HepG2 (cell line): ENCODE measurements around the gene TMED9. TPM values are rescaled to one million over a fixed set of nuclear protein-coding genes. Genes with fewer than 3 reads are reported as not detected.

ENCODE experiments used
- BATF2 ChIP-seq: sonication (generic); formaldehyde crosslinking; IDR thresholded peaks from 2 replicates; pipeline ENCODE4 v1.8.0; 2022; ENCODE audit warnings: mild to moderate bottlenecking, missing genetic modification reagents, moderate library complexity
- CEBPB ChIP-seq: IDR thresholded peaks from 2 replicates; pipeline ENCODE4 v1.6.1; 2011; ENCODE audit warnings: low read depth, low read length, improper control_type of control experiment, borderline replicate concordance
- CREM ChIP-seq, 2 experiments: sonication (generic) in 1 of 2; formaldehyde crosslinking in 1 of 2; IDR thresholded peaks; 2 replicates each; pipeline versions ENCODE4 v1.4.0 to v1.6.1; 2016 to 2020; ENCODE audit warnings: antibody characterized with exemption in 1 of 2, mild to moderate bottlenecking in 1 of 2, missing genetic modification reagents in 1 of 2
- FOXP4 ChIP-seq: sonication (generic); formaldehyde crosslinking; IDR thresholded peaks from 2 replicates; pipeline ENCODE4 v1.4.0; 2020; ENCODE audit warnings: missing genetic modification reagents
- HMG20B ChIP-seq: conservative IDR thresholded peaks from 2 replicates; pipeline ENCODE4 v1.6.1; 2016; ENCODE audit warnings: missing genetic modification reagents, missing compliant biosample characterization
- KDM6A ChIP-seq: IDR thresholded peaks from 2 replicates; pipeline ENCODE4 v1.6.1; 2016; ENCODE audit warnings: low read depth
- MAF1 ChIP-seq: sonication (generic); formaldehyde crosslinking; IDR thresholded peaks from 2 replicates; pipeline ENCODE4 v1.5.0; 2020; ENCODE audit warnings: missing genetic modification reagents, borderline replicate concordance
- MED8 ChIP-seq: sonication (generic); formaldehyde crosslinking; IDR thresholded peaks from 2 replicates; pipeline ENCODE4 v1.8.1; 2023; ENCODE audit warnings: mild to moderate bottlenecking, missing genetic modification reagents; ENCODE audit not compliant: insufficient replicate concordance
- NFATC3 ChIP-seq: sonication (generic); formaldehyde crosslinking; IDR thresholded peaks from 2 replicates; pipeline ENCODE4 v1.5.1; 2020; ENCODE audit warnings: mild to moderate bottlenecking, missing genetic modification reagents
- PBX2 ChIP-seq: IDR thresholded peaks from 2 replicates; pipeline ENCODE4 v1.6.1; 2016; ENCODE audit warnings: control low read depth
- RXRA ChIP-seq: sonication (generic); formaldehyde crosslinking; IDR thresholded peaks from 2 replicates; pipeline ENCODE4 v1.5.1; 2020; ENCODE audit warnings: missing genetic modification reagents
- TBL1XR1 ChIP-seq: fragments of 150-350 bp; IDR thresholded peaks from 2 replicates; pipeline ENCODE4 v1.6.1; 2014; ENCODE audit warnings: borderline replicate concordance, low read length; ENCODE audit not compliant: partially characterized antibody
- TBX2 ChIP-seq: sonication (generic); formaldehyde crosslinking; IDR thresholded peaks from 2 replicates; pipeline ENCODE4 v1.5.0; 2020; ENCODE audit warnings: missing genetic modification reagents, mild to moderate bottlenecking, borderline replicate concordance
- ZBTB37 ChIP-seq: sonication (generic); formaldehyde crosslinking; IDR thresholded peaks from 2 replicates; pipeline ENCODE4 v1.4.0; 2020; ENCODE audit warnings: mild to moderate bottlenecking, missing genetic modification reagents
- ZBTB7A ChIP-seq: sonication (generic); formaldehyde crosslinking; IDR thresholded peaks from 2 replicates; pipeline ENCODE4 v1.8.0; 2022; ENCODE audit warnings: mild to moderate bottlenecking, missing genetic modification reagents
- ZNF331 ChIP-seq: sonication (generic); formaldehyde crosslinking; IDR thresholded peaks from 2 replicates; pipeline ENCODE4 v1.4.0; 2020; ENCODE audit warnings: missing genetic modification reagents
- ZNF547 ChIP-seq: sonication (generic); formaldehyde crosslinking; IDR thresholded peaks from 2 replicates; pipeline ENCODE4 v1.5.1; 2020; ENCODE audit warnings: mild to moderate bottlenecking, missing genetic modification reagents
- ZNF619 ChIP-seq: sonication (generic); formaldehyde crosslinking; IDR thresholded peaks from 2 replicates; pipeline ENCODE4 v1.4.0; 2020; ENCODE audit warnings: mild to moderate bottlenecking, missing genetic modification reagents
- ZNF737 ChIP-seq: sonication (generic); formaldehyde crosslinking; IDR thresholded peaks from 2 replicates; pipeline ENCODE4 v1.5.0; 2020; ENCODE audit warnings: missing genetic modification reagents, mild to moderate bottlenecking, borderline replicate concordance
- ZNF800 ChIP-seq: sonication (generic); formaldehyde crosslinking; IDR thresholded peaks from 2 replicates; pipeline ENCODE4 v1.4.0; 2020; ENCODE audit warnings: missing genetic modification reagents
- polyA plus RNA-seq, 8 experiments: library from polyadenylated mRNA; depleted of rRNA in 3 of 8; stranded (reverse) in 7 of 8; unstranded in 1 of 8; fragments of >200 nt; fragmentation: Illumina TruSeq in 4 of 8; extraction: Trizol in 4 of 8; gene quantifications; 2 replicates each; pipeline versions ENCODE4 v1.2.1 to v1.2.3, GENCODE V29; 2011 to 2016; ENCODE audit warnings: low read depth in 4 of 8, missing spikeins in 1 of 8, mixed read lengths in 1 of 8; ENCODE audit not compliant: insufficient read depth in 1 of 8
- total RNA-seq, 5 experiments: library from RNA; depleted of rRNA; stranded (reverse); fragments of >200 nt; fragmentation: Illumina TruSeq; extraction: Trizol; gene quantifications; 2 replicates each; pipeline ENCODE4 v1.2.3, GENCODE V29; 2016; ENCODE audit warnings: low read depth in 1 of 5

TMED9 gene
- total and polyA plus RNA-seq, 2 of the 13 experiments (the other 11 are each of a cell fraction or from before 2014, with no cell fraction given) = 161 to 350 TPM

GRCh38 chr5:177588413-177588909 is 3.5 kb upstream of the TMED9 start (continued):
- TF ChIP-seq ZNF800 (CRISPR knock-in tag) = no peak
- no peak for TF ChIP-seq CEBPB
- TF ChIP-seq BATF2 (CRISPR knock-in tag) = no peak
- peak; percentile 33; the same call in 1 of the 2 replicates for TF ChIP-seq RXRA
- no peak for TF ChIP-seq ZNF737
- TF ChIP-seq ZNF331 (CRISPR knock-in tag) = no peak
- TF ChIP-seq TBX2 (CRISPR knock-in tag) = peak; percentile 81
- TF ChIP-seq NFATC3 (CRISPR knock-in tag) = no peak
- no peak for TF ChIP-seq ZNF619
- peak; percentile 59; the same call in 1 of the 2 replicates for TF ChIP-seq KDM6A (CRISPR knock-in tag)
- peak; percentile 94 for TF ChIP-seq FOXP4 (CRISPR knock-in tag)
- 0 out of 2 replicates have a peak, but pooled peaks have one; percentile 32 for TF ChIP-seq PBX2
- no peak for TF ChIP-seq ZBTB37 (CRISPR knock-in tag)
- no peak for TF ChIP-seq MAF1
- TF ChIP-seq ZBTB7A = no peak
- TF ChIP-seq HMG20B (CRISPR knock-in tag) = peak; percentile 67; the same call in 1 of the 2 replicates
- no peak for TF ChIP-seq MED8
- no peak for TF ChIP-seq TBL1XR1
- peak; percentile 64 for TF ChIP-seq CREM (IDR thresholded peaks at IDR 0.05)
- TF ChIP-seq CREM (CRISPR knock-in tag; IDR thresholded peaks at IDR 0.05) = no peak
- TF ChIP-seq ZNF547 (CRISPR knock-in tag) = no peak
